ENCODE measurements around the gene A2ML1.
"Not testable (repeated sequence)": the region's sequence is repeated elsewhere in the genome, so short reads cannot be mapped to it uniquely, and the experiment has no call there.

A2ML1 gene

DNA sequence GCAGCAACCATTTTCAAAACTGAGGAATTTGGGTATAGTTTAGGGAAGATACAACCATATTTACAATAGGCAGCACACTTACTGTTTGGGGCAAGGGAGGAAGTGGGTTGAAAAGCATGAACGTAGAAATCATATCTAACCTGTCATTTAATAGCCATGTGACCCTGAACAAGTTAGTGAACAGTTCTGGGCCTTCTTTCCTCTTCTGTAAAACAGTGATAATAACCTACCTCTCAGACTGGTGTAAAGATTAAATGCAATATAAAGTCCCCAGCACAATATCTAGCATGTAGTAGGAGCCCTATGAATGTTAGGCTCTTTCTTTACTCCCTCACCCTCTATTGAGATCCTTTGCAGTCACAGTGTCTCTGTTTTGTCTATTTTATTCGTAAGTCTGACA is 33.5 kb downstream of the A2ML1 start:
- no peak for DNase-seq (ENCODE audit: low read depth)

DNA sequence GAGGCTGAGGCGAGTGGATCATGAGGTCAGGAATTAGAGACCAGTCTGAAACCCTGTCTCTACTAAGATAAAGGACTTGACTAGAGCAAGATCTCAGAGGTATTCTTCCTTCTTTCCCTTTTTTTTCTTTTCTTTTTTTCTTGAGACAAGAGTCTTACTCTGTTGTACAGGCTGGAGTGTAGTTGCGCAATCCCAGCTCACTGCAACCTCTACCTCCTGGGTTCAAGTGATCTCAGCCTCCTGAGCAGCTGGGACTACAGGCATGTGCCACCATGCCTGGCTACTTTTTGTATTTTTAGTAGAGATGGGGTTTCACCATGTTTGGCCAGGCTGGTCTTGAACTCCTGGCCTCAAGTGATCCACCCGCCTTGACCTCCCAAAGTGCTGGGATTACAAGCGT is 37.0 kb downstream of the A2ML1 start:
- DNase-seq (ENCODE audit: low read depth), result not testable (repeated sequence)

DNA sequence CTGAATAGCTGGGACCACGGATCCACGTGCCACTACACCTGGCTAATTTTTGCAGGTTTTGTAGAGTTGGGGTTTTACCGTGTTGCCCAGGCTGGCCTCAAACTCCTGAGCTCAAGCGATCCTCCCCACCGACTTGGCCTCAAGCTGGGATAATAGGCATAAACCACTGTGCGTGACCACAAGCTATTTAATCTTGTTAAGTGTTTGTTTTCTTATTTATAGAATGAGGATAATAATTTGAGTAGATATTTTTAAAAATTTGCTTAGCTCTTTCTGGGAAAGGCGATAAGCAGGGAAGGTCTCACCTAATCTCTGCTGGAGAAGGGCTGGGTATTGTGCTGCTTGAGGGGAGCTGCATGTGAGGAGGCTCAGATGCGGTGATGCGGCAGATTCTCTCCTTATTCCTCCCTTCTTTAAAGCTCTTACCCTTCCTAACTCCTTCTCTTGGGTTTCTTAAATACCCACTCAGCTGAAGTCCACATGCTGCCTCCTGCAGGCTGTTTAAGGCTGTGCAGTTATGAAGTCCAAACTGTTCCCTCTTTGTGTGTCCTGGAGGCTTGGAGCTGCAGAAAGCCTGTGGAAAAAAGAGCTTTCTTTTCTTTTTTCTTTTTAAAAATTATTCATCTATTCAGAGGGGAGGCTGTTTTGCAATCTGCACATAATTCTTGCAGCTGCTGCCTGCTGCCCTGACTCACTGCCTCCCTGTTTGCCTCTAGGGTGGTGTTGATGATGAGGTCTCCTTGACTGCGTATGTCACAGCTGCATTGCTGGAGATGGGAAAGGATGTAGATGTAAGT is 37.9 kb downstream of the A2ML1 start:
- peak; percentile 58 for DNase-seq (ENCODE audit: low read depth)

DNA sequence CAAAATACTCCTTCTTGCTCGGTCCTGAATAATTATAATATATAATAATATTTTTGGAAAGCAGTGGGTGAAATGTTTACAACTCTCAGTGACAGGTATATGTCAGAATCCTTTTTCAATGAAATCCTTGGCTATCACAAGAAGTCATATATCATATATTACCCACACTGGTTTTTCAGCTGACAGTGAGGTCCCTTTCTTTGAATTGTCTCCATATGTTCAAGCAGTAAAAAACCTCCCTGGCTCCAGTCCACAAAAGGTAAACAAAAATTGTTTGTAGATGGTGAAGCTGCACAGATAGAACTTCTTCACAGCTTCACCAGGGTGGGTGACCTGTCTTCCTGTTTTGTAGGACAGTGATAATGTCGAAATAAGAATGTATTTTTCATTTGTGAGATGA is 44.0 kb downstream of the A2ML1 start:
- no peak for DNase-seq (ENCODE audit: low read depth)

DNA sequence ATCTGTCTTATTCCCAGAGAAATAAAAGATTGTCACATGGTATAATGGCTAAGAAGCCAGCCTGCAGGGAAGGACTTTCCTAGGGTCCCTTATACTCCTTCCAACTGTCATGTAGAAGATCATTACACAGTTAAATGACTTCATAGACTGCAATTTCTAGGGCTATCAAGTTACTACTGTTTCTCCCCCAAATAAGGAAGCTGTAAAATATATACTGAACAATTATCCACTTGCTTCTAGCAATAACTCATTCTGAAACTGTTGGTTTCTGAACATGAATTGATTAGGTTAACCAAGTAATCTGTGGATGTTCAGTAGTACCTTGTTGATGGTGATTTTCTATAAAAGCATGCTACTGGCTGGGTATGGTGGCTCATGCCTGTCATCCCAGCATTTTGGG is 44.6 kb downstream of the A2ML1 start:
- no peak for DNase-seq (ENCODE audit: low read depth)

DNA sequence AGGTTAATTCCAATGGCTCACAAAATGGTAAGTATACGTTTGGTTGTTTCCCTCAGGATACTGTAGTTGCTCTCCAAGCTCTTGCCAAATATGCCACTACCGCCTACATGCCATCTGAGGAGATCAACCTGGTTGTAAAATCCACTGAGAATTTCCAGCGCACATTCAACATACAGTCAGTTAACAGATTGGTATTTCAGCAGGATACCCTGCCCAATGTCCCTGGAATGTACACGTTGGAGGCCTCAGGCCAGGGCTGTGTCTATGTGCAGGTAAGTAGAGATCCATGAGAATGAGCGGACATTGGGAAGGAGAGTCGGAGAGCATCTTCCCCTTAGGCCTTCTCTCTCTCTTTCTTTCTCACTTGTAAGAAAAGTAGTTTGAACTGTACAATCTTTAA is 45.4 kb downstream of the A2ML1 start:
- DNase-seq (ENCODE audit: low read depth), result no peak

DNA sequence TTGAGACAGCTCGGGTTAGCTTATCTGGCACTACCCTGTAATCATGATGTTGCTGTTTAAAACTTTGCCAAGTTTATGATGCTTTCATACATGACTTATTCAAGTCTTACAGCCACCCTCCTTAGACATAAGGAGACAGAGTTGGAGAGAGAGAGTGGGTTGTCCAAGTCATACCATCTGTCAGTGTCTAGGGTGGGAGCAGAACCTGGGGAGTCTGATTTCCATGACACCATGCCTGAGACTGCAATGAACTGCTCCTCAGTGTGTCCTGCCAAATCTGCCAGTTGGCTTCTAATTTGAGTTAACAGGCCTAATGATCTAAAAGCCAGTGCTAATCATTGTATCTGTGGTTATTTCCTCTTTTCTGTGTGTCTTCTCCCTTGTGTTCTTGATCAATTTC is 48.2 kb downstream of the A2ML1 start:
- no peak for DNase-seq (ENCODE audit: low read depth)

DNA sequence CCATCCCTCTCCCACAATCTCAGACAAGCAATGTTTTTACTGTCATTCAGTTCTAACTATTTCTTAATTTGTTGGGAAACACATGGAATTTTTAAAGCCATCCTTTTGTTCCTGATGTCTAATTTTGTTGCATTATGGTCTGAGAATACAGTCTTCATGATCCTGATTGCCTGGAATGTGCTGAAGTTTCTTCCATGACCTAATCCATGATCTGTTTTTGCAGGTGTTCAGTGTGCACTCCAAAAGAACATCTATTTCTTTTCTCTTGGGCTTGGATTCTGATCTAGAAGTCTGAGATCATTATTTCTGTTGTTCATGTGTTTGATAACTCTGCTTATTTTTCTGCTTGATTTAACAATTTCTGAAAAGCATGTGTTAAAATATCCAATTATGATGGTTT is 48.6 kb downstream of the A2ML1 start:
- DNase-seq (ENCODE audit: low read depth), result no peak

DNA sequence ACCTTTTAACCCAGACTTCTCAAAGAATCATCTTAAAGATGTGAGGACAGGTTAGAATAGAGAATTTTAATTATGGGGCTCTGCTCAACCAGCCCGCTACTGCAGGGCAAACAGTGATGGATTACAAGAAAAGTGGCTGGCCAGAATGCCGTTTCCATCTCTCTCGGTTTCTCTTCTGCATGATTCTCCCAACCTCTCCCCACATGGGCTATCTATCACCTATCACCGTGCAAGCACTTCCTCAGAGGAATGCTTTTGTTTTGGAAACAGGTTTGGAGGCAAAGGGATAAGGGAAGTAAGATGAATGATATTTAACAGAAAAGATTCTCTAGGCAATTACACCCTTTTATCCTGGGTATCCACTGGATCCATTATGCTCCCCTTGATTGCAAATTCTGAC is 54.5 kb downstream of the A2ML1 start:
- DNase-seq (ENCODE audit: low read depth), result no peak

DNA sequence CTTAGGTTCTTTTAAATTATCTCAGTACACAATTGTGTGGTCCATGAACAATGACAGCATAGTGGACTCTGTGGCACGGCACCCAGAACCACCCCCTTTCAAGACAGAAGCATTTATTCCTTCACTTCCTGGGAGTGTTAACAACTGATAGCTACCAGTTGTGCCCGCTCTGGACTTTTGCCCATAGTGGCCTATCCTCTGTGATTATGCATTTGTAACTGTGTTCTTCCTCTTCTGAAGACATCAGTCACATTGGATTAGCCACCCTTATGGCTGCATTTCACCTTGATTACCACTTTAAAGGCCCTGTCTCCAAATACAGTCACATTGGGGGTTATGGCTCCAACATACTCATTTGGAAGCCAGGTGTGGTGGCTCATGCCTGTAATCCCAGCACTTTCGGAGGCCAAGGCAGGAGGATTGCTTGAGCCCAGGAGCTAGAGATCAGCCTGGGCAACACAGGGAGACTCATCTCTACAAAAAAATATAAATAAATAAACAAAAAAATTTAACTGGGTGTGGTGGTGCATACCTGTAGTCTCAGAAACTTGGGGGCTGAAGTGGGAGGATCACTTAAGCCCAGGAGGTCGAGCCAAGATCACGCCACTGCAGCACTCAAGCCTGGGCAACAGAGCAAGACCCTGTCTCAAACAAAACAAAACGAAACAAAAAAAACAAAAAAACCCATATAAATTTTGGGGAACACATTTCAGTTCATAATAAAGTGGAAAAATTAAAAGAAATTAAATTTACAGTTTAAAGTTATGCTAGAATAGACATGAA is 64.3 kb downstream of the A2ML1 start:
- DNase-seq (ENCODE audit: low read depth), result no peak

DNA sequence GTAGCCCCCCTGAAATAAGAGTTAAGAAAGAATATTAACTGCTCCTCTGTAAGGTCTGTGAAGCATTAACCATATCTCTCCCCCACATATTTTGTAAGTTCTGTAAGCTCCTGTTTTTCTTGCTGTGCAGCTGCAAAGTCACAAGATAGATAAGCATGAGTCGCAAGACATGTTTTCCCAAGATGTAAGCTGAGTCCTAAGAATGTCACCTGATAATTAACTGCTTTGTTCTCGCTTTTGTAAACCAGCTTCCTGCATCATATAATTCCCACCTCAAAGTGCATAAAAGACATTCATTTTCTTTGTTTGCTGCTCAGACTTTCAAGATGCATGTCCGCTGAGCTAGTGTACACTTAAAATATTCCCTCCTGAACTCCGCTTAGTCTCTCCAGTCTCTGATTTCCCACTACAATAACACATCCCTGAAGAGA is 64.9 kb downstream of the A2ML1 start:
- no peak for DNase-seq (ENCODE audit: low read depth)

DNA sequence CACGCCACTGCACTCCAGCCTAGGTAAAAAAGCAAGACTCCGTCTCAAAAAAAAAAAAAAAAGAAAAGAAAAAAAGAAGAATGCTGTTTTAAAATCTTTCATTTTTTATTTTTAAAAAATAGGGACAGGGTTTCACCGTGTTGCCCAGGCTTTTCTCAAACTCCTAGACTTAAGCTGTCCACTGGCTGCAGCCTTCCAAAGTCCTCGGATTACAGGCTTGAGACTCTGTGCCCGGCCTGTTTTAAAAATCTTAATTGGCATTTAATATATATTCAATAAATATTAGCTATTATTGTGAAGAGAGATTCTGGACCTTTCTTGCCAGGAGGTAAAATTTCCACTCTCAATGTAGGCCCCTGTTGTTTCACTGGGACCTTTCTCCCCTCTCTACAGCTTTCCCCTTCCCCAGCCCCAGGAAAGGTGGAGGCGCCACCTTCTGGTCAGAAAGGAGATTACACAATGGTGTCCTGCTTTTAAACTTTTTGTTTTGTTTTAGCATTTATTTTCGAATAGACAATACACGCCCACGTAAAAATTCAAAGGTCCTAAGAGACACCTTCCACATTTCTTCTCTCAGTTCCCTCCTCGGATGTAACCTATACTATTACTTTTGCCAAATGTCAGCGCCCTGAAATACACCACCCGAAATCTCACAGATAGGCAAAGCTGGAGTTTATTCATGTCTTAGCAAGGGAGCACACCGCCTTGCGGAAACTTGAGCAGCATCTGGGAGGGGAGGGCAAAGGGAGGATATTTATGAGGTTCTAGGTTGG is 68.1 kb downstream of the A2ML1 start:
- peak; percentile 48 for DNase-seq (ENCODE audit: low read depth)

DNA sequence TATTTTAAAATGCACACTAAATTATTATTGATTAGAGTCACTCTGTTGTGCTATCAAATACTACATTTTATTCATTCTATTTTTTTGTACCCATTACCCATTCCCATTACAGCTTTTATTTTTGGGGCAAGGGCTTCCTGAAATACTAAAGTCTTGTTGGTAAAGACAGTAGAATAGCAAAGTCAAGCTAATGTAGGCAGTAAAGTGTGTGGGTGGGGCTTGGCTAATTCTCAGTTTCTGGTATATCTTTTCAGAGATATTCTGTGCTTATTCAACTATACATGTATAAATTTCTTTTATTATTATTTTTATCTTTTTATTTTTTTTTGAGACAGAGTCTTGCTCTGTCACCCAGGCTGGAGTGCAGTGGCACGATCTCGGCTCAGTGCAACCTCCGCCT is 69.6 kb downstream of the A2ML1 start:
- DNase-seq (ENCODE audit: low read depth), result no peak

DNA sequence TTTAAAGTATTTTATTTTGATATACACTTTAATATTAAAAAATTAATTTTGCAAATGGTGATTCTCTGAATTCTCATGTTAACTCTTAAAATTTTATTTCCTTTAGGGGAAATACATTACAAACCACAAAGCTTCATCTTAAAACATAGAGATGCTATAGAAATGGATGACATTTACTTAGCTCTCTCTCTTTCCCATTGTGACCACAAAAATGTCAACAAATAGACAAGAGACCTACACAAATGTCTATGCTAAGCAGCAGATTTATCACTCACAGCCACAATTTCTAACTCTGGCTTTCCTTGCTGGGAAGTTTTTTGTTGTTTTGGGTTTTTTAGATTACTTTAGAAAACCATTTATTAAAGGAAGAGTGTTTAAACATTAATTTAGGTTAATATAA is 72.0 kb downstream of the A2ML1 start:
- DNase-seq (ENCODE audit: low read depth), result peak; percentile 7

DNA sequence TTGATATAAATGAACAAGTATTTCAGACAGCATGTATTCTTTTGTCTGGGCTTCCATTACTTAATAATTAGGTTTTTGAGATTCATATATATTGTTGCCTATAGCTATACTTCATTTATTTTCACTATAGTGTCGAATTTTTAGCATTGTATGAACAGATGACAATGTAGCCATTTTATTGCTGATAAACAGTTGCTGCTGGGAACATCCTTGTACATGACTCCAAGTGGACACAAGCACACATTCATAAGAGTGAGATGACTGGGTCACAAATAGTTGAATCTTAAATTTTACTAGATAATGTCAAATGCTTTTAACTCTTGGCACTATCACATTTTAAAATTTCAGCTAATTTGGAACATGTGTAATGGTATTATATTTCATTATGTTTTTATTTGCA is 72.6 kb downstream of the A2ML1 start:
- DNase-seq (ENCODE audit: low read depth), result no peak

DNA sequence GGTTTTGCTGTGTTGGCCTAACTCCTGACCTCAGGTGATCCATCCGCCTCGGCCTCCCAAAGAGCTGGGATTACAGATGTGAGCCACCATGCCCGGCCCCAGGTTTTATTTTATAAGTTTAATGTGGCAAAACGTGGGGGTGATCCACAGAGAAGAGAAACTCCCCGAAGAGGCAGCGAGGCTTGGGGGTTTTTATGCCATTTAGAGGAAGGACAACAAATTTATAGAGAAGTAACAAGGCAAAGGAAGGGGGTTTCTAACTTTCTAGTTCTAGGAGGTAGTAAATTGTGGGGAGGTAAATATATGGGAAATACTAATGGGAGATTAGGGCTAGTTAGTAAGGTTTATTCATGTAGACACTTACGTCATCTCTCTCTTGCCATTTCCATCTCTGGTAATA is 74.7 kb downstream of the A2ML1 start:
- no peak for DNase-seq (ENCODE audit: low read depth)

DNA sequence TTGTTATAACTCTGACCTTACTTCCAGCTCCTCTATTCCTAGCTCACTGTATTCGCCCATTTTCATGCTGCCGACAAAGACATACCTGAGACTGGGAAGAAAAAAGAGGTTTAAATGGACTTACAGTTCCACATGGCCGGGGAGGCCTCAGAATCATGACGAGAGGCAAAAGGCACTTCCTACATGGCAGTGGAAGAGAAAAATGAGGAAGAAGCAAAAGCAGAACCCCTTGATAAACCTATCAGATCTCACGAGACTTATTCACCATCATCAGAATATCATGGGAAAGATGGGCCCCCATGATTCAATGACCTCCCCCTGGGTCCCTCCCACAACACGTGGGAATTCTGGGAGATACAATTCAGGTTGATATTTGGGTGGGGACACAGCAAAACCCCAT is 77.4 kb downstream of the A2ML1 start:
- DNase-seq (ENCODE audit: low read depth), result no peak

DNA sequence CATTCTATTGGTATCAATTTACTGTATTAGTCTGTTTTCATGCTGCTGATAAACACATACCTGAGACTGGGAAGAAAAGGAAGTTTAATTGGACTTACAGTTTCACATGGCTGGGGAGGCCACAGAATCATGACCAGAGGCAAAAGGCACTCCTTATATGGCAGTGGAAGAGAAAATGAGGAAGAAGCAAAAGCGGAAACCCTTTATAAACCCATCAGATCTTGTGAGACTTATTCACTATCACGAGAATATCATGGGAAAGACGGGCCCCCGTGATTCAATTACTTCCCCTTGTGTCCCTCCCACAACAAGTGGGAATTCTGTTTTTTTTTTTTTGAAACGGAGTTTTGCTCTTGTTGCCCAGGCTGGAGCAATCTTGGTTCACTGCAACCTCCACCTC is 80.3 kb downstream of the A2ML1 start:
- not testable (repeated sequence) for DNase-seq (ENCODE audit: low read depth)

DNA sequence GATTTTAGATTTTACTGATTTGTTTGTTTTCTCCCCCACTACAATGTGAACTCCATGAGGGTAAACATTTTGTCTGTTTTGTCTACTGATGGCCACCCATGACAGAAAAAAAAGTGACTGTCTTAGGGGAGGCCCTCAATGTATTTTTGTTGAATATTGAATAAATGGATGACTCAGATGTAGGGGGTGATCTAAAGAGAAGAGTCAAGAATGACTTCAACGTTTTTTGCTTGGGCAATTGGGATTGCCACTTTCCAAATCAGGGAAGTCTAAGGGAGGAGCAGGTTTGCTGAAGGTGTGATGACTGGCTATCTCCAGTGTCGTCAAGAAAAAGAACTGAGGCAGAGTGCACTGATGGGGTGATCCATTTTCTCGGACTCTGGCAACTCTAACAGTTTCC is 81.2 kb downstream of the A2ML1 start:
- DNase-seq (ENCODE audit: low read depth), result no peak

DNA sequence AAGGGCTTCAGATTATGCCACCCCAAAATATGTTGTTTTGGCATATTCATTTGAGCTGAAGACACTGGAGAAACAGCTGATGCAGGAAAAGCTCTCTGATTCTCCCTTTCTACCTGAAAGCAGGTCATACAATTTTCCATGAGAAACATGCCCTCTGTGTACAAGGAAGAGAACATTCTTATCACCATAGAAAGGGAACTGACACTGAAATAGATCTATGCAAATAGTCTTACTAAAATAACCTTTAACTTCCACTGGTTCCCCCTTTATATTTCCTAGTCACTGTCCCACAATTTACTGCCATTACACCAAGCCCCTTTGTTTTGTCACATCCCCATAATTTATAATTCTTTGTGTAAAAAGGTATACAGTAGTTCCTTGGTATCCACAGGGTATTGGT is 82.2 kb downstream of the A2ML1 start:
- DNase-seq (ENCODE audit: low read depth), result no peak

DNA sequence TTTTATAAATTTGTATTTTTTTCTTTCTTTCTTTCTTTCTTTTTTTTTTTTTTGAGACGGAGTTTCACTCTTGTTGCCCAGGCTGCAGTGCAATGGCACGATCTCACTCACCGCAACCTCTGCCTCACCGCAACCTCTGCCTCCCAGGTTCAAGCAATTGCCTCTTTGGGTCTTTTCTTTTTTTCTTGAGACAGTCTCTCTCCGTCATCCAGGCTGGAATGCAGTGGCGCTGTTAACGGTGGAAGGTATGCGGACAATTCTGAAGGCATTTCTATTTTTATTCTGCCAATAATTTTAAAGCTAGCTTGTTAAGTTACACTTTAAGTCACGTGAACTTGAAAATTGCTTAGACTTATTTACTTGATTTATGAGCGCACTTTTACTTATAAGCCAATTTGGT is 83.1 kb downstream of the A2ML1 start:
- no peak for DNase-seq (ENCODE audit: low read depth)

DNA sequence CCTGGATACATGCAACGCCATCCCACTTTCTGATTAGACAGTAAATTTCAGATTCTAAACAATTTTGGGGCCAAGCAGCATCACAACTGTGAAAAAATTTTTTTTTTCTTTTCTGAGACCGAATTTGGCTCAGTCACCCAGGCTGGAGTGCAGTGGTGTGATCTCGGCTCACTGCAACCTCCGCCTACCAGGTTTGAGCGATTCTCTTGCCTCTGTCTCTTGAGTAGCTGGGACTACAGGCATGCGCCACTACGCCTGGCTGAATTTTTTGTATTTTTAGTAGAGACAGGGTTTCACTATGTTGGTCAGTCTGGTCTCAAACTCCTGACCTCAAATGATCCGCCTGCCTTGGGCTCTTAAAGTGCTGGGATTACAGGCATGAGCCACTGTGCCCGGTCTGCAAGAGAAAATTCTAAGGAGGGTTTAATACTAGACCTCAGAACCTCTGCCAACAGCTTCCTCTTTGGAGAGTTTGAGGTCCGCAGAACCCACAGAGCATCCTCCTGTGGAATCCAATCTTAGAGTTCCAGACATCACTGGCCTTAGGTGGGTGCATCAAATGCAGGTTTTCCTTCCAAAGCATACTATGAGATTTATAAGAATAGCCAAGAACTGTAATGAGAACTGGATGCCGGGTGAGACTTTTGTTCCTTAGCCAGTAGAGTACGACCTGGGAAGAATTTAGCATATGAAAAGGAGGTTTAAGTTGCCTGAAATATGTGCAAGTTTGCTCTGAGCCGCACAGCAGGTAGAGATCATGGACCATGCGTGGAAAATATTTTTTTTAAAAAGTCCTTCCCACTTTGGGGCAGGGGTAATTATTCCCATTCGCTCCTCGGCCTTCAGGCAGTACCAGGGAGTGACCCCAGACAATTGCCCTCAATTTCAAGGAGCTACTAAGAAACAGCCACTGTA is 84.1 kb downstream of the A2ML1 start:
- DNase-seq (ENCODE audit: low read depth), result no peak

All from EH (cell line).